Activated CD4-positive, alpha-beta T cell treated with anti-CD3 and anti-CD28 coated beads, Interleukin-2, amount 50 U/mL, for 1 hour (primary cell): ENCODE measurements around the gene PRKCE.

Experiments
- DNase-seq: peaks from one replicate; pipeline ENCODE4 v3.0.0-alpha.2; 2020

PRKCE gene

GRCh38 chr2:45763255-45763654, 111.8 kb downstream of the PRKCE start:
- DNase-seq: no peak

- DNase-seq: no peak
Measured at GRCh38 chr2:45763797-45764196, 112.3 kb downstream of the PRKCE start.

GRCh38 chr2:45765007-45765727, 113.7 kb downstream of the PRKCE start:
- no peak for DNase-seq

DNA sequence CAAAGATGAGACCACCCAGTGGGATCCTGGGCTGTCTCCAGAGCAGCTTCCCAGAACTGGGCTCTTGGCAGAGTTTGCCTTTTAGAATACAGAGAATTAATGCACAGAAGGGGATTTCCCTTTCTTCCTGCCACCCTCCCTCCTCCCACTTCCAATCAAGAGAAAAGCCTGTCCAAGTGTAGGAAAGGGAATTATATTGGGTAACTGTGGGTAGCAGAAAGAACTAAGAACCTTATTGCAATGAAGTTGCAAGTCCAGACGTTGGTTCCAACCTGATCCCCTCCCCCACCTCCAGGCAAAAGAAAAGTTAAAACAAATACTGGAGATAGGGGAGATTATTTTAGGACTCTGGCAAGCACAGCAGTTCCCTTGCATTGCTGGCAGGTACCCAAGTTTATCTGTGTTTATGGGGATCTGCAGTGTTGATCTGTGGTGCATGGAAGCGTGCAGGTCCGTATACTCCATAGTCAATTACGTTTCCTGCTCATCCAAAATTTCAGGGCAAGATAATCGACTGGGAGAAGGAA, 114.3 kb downstream of the PRKCE start:
- no peak for DNase-seq

- DNase-seq: no peak
Measured at GRCh38 chr2:45768208-45768607, 116.7 kb downstream of the PRKCE start.

GRCh38 chr2:45769056-45769455, 117.6 kb downstream of the PRKCE start:
- DNase-seq: no peak

DNA sequence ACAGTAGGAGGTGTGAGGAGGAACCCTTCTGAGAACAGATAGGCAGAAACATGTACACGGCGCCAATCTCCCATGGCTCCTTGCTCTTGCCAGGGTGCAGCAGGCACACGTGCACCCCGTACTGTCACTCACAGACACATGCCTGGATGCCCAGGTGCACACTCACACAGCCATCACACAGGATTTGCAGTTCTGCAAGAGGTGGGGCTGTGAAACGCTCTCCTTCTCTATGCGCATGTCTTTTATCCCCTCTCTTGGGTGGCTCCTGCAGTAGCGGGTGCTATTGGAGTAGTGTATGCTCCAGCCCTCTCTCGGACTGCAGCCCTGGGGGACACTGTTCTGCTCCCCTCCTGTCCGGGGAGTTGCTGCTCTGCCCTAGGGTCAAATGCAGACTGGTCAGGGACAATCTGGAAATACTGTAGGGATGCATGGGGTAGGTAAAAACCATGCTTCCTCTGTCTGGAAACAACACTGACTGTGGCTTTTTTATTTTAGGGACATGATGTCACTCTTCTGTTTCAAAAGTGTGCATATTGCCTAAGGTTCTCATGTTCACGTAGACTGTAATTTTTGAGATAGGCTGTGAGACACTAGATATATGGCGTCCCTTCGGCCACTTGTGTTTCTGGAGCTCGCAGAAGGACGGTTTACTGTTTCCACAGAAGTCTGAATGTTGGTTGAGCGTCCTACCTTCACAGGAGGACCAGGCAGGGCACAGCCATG, 118.5 kb downstream of the PRKCE start:
- no peak for DNase-seq

- no peak for DNase-seq
Measured at GRCh38 chr2:45770811-45771210, 119.3 kb downstream of the PRKCE start.

- DNase-seq: no peak
Measured at GRCh38 chr2:45771261-45771660, 119.8 kb downstream of the PRKCE start.

DNA sequence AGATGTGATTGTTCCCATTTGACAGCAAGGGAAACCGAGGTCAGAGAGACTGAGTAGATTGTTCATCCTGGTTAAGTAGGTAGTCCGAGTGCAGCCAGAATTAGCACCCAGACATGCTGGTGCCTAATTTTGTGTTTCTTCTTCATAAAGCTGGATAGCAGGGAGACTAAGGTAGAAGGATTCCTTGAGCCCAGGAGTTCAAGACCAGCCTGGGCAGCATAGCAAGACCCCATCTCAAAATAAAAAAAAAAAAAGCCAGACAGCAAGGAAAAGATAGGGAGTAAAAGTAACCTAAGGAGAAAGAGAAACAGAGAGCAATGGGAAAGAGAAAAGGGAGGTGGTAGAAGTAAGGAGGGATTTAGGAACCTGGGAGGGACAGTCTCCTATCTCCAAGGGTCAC, 120.6 kb downstream of the PRKCE start:
- DNase-seq: no peak

DNA sequence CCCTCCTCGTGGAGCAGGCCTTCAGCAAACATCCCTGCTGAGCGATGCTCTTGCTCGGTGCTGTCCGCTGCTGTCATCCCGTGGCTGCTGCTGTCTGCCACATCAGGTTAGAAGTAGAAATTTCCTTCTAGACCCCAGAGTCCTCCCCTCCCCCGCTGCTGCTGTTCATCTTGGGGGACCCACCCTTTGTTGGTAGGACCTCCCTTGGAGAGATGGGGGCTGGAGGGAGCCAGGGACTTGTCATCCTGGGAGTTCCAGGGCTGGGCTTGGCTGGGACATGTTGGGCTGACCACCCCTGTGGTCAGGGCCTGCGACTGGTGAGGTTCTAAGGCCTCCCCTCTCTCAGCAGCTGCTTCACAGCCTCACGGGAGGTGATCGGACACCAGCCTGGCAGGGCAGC, 122.4 kb downstream of the PRKCE start:
- DNase-seq: no peak

DNA sequence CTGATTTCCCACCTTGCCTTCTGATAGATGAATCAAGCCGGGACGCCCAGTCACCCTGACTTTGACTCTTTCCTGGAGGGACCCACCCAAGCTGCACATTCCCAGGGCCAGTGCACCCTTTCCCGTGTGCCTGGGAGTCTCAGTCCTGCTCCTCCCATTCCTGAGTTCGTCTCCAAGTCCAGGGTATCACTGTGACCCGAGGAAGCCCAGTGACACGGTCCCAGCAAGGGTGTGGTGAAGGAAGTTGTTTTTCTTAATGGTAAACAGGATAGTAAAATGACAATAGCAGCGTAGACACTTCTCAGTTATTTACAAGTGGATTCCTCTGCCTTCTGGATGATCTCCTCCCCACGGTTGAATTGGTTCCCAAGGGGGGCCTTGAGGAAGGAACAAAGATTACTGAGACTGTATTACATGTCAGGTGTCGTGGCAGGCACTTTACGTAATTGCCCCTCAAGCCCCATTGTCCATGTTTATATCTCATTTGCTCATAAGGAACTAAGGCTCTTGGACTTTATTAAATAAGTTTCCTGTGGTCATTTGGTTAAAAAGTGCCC, 123.3 kb downstream of the PRKCE start:
- DNase-seq: no peak

DNA sequence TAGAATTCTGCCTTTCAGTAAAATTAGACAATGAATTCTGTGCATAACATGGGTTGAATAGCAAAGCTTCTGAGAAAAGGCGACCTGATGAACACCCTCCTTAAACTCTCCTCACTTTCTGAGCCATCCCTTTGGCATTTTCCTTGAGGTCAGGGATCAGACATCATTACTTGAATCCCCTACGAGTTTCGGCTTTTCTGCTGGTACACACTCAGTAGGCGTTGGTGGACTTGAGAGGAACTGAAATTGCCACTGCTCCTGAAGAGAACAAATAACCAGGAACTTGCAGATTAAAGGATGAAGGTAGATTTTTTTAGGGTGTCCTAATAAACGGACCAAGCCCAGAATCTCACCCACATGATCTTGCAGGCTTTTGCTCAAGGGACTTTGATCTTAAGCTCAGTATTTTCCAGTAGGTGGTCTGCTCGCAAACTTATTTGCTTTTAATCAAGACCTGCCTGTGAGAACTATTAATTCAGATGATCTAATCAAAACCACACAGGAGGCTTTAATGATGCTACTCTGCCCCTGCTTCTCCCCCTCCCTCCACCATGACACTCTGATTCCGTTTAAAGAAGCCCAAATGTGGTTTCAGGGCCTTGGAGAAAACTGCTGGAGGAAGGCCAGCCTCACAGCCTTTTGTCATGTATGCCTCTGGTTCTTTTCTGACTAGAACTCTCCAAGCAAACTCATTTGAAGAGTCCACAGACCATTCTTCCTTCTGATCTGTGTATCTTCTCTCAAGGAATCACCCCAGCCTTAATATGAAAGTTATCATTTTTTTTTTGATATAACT, 124.9 kb downstream of the PRKCE start:
- DNase-seq: no peak

GRCh38 chr2:45777996-45778719, 126.7 kb downstream of the PRKCE start:
- DNase-seq: no peak

- DNase-seq: peak; percentile 69
Measured at GRCh38 chr2:45778720-45779171, 127.3 kb downstream of the PRKCE start.

- DNase-seq: no peak
Measured at GRCh38 chr2:45780541-45781463, 129.3 kb downstream of the PRKCE start.

DNA sequence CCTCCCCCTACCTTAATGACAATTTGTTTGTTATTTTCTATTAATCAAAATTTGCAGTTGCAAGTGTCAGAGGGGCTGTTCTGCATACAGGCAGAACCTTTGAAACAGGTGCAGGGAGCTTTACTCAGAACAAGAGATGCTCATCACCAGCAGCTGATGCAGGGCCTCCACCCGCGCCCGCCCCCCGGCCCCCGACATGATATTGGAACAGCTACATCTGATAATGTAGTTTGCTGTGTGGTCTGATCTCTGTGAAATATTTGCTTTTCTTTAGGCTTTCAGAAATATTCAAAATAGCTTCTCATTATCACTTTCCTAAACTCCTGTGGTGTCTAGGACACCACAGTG, 130.0 kb downstream of the PRKCE start:
- no peak for DNase-seq

- no peak for DNase-seq
Measured at GRCh38 chr2:45782436-45782835, 131.0 kb downstream of the PRKCE start.

DNA sequence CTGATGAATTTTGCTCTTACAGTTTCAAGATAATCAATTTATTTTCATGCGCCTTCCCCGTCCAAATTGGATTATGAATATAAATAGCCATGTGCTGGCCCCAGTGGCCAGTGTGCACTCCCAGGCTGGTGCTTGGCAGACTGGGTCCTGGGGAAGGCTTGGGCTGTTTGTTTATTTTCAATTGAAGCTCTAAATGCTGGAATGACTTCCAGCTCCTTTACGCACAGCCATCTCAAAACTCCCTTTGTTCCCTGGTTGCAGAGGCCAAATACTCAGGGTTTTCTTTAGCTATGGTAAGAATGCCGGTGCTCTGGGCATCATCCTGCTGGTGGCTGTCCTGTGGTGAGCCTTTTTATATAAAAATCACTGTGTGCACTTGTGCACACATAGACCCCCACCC, 131.5 kb downstream of the PRKCE start:
- no peak for DNase-seq

DNA sequence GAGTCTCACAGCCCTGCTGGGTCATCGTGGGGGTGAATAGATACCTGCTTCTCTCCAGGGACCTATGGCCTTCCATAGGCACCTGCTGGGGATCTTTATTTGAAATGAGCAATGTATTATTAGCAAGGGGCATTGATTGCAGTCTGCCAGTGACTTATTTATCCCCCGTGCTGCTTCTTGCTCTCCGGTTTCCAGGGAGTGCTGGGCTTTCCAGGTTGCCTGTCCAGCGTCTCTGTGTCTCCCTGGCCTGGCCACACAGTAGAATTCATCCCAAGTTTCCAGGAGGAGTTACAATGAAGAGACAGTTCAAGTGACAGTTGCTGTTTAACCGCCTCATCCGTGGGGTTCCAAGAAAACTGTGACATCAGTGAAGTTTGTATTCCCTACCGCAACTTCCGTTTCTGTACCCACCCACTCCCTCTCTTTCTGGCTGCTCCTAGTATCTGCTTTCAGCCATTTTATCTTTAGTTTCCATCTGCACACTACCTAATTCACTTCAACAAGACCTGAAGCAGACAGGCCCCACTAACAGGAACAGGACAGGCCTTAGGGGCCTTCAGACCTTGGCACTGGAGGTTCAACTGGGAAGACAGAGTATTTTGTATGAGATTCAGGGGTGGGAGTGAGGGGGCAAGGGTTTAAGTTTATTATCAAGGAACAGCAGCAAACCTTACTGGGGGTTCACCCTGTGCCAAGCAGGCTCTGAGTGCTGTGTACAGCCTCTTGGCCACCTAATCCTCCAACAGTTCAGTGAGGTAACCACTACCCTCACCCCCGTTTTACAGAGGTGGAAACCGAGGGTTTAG, 134.8 kb downstream of the PRKCE start:
- no peak for DNase-seq
